H9 (cell line): ENCODE data around the gene CD52. TPM values are rescaled to one million over a fixed set of nuclear protein-coding genes. Genes with fewer than 3 reads are reported as not detected.
A peak's percentile ranks its signal among the peaks of the same experiment; 100 is the strongest.

ENCODE experiments used
- DNase-seq: peaks from one replicate; pipeline ENCODE4 v3.0.0-alpha.2; 2017
- H2AFZ ChIP-seq: one replicate; pipeline ENCODE4 v1.6.1; 2013; ENCODE audit warnings: mild to moderate bottlenecking, low read length, control low read depth, moderate library complexity
- H2AK5ac ChIP-seq: 2 replicates; pipeline ENCODE4 v1.6.1; 2013; ENCODE audit warnings: low read length, control low read depth, mixed read lengths; ENCODE audit not compliant: insufficient read length
- H2BK120ac ChIP-seq: one replicate; pipeline ENCODE4 v1.6.1; 2013; ENCODE audit warnings: low read depth, mild to moderate bottlenecking, low read length, control low read depth, inconsistent platforms; ENCODE audit not compliant: poor library complexity, severe bottlenecking
- H2BK12ac ChIP-seq: 2 replicates; pipeline ENCODE4 v1.6.1; 2013; ENCODE audit warnings: low read length, control low read depth, mixed read lengths, low read depth; ENCODE audit not compliant: insufficient read length
- H2BK15ac ChIP-seq: 2 replicates; pipeline ENCODE4 v1.6.1; 2013; ENCODE audit warnings: low read depth, low read length, control low read depth
- H2BK20ac ChIP-seq: one replicate; pipeline ENCODE4 v1.6.1; 2013; ENCODE audit warnings: low read depth, mild to moderate bottlenecking, low read length, control low read depth, inconsistent platforms; ENCODE audit not compliant: poor library complexity, severe bottlenecking
- H2BK5ac ChIP-seq: 2 replicates; pipeline ENCODE4 v1.6.1; 2013; ENCODE audit warnings: low read length, control low read depth, mixed read lengths; ENCODE audit not compliant: insufficient read length
- H3K14ac ChIP-seq: 2 replicates; pipeline ENCODE4 v1.6.1; 2013; ENCODE audit warnings: low read length, control low read depth; ENCODE audit not compliant: insufficient read depth
- H3K18ac ChIP-seq: 2 replicates; pipeline ENCODE4 v1.6.1; 2013; ENCODE audit warnings: low read depth, mild to moderate bottlenecking, mixed read lengths, low read length, control low read depth; ENCODE audit not compliant: insufficient read length
- H3K23ac ChIP-seq: 2 replicates; pipeline ENCODE4 v1.6.1; 2013; ENCODE audit warnings: low read length, control low read depth, mixed read lengths, low read depth; ENCODE audit not compliant: insufficient read length
- H3K23me2 ChIP-seq: 2 replicates; pipeline ENCODE4 v1.6.1; 2013; ENCODE audit warnings: low read depth, mild to moderate bottlenecking, mixed read lengths, low read length, control low read depth; ENCODE audit not compliant: insufficient read length, poor library complexity, severe bottlenecking
- H3K27ac ChIP-seq: 2 replicates; pipeline ENCODE4 v1.5.1; 2013; ENCODE audit warnings: low read length, control low read depth, mixed read lengths, low read depth; ENCODE audit not compliant: insufficient read length
- H3K27me3 ChIP-seq: 2 replicates; pipeline ENCODE4 v1.6.1; 2013; ENCODE audit warnings: low read length, control low read depth, inconsistent platforms; ENCODE audit not compliant: insufficient read depth
- H3K4ac ChIP-seq: 2 replicates; pipeline ENCODE4 v1.6.1; 2013; ENCODE audit warnings: low read depth, mild to moderate bottlenecking, control low read depth, inconsistent platforms, low read length, moderate library complexity
- H3K4me1 ChIP-seq: 2 replicates; pipeline ENCODE4 v1.6.1; 2013; ENCODE audit warnings: low read length, control low read depth, inconsistent platforms; ENCODE audit not compliant: insufficient read depth
- H3K4me2 ChIP-seq: 2 replicates; pipeline ENCODE4 v1.6.1; 2013; ENCODE audit warnings: low read length, control low read depth, mixed read lengths; ENCODE audit not compliant: insufficient read length, insufficient read depth
- H3K56ac ChIP-seq: 2 replicates; pipeline ENCODE4 v1.6.1; 2013; ENCODE audit warnings: low read depth, mild to moderate bottlenecking, mixed read lengths, low read length, control low read depth; ENCODE audit not compliant: insufficient read length
- H3K79me1 ChIP-seq: 2 replicates; pipeline ENCODE4 v1.6.1; 2013; ENCODE audit warnings: low read depth, mild to moderate bottlenecking, moderate library complexity, low read length, control low read depth, inconsistent platforms; ENCODE audit not compliant: insufficient read depth, poor library complexity, severe bottlenecking
- H3K79me2 ChIP-seq: 2 replicates; pipeline ENCODE4 v1.6.1; 2013; ENCODE audit warnings: low read length, control low read depth, inconsistent platforms; ENCODE audit not compliant: insufficient read depth
- H3K9ac ChIP-seq: 2 replicates; pipeline ENCODE4 v1.6.1; 2013; ENCODE audit warnings: low read length, control low read depth, mixed read lengths; ENCODE audit not compliant: insufficient read length; ENCODE audit errors: extremely low read depth
- H3K9me3 ChIP-seq: one replicate; pipeline ENCODE4 v1.6.1; 2013; ENCODE audit warnings: low read depth, low read length, inconsistent platforms; ENCODE audit not compliant: control insufficient read depth
- H3T11ph ChIP-seq: one replicate; pipeline ENCODE4 v1.6.1; 2013; ENCODE audit warnings: mild to moderate bottlenecking, low read length, control low read depth, inconsistent platforms
- H4K20me1 ChIP-seq: one replicate; pipeline ENCODE4 v1.6.1; 2013; ENCODE audit not compliant: control insufficient read depth, insufficient read length, insufficient read depth
- H4K5ac ChIP-seq: 2 replicates; pipeline ENCODE4 v1.6.1; 2013; ENCODE audit warnings: low read depth, mild to moderate bottlenecking, mixed read lengths, low read length, control low read depth; ENCODE audit not compliant: insufficient read length
- H4K8ac ChIP-seq: replicated peaks from 2 replicates; pipeline ENCODE4 v1.6.1; 2013; ENCODE audit warnings: low read length, control low read depth, mixed read lengths, low read depth; ENCODE audit not compliant: insufficient read length
- H4K91ac ChIP-seq: 2 replicates; pipeline ENCODE4 v1.6.1; 2013; ENCODE audit warnings: low read depth, mild to moderate bottlenecking, moderate library complexity, mixed read lengths, low read length, control low read depth; ENCODE audit not compliant: insufficient read length
- H3K27ac Mint-ChIP-seq, 3 experiments: 2 replicates in 2 of 3; 3 replicates in 1 of 3; pipeline ENCODE4 v1.8.0; 2020 to 2021; ENCODE audit warnings: mixed read lengths in 3 of 3, mild to moderate bottlenecking in 1 of 3, moderate library complexity in 1 of 3
- H3K27me3 Mint-ChIP-seq: 2 replicates; pipeline ENCODE4 v1.8.0; 2021; ENCODE audit warnings: low read depth, mild to moderate bottlenecking, moderate library complexity, mixed read lengths
- H3K36me3 Mint-ChIP-seq, 3 experiments: 2 replicates in 2 of 3; 3 replicates in 1 of 3; pipeline ENCODE4 v1.8.0; 2020 to 2021; ENCODE audit warnings: low read depth in 3 of 3, mixed read lengths in 3 of 3; ENCODE audit not compliant: insufficient read depth in 1 of 3
- H3K4me1 Mint-ChIP-seq, 2 experiments: 2 replicates each; pipeline ENCODE4 v1.8.0; 2020; ENCODE audit warnings: mixed read lengths in 2 of 2
- H3K4me3 Mint-ChIP-seq, 2 experiments: 2 replicates in 1 of 2; 3 replicates in 1 of 2; pipeline ENCODE4 v1.8.0; 2020 to 2021; ENCODE audit warnings: mild to moderate bottlenecking in 2 of 2, mixed read lengths in 2 of 2, moderate library complexity in 1 of 2
- H3K9me3 Mint-ChIP-seq, 2 experiments: 2 replicates in 1 of 2; 3 replicates in 1 of 2; pipeline ENCODE4 v1.8.0; 2020; ENCODE audit warnings: mild to moderate bottlenecking in 2 of 2, mixed read lengths in 2 of 2, moderate library complexity in 1 of 2
- CTCF ChIP-seq: fragments of 200-600 bp; sonication (generic); conservative IDR thresholded peaks from 3 replicates; pipeline ENCODE4 v1.8.0; 2021; ENCODE audit warnings: antibody characterized with exemption, mild to moderate bottlenecking
- WGBS: extraction: QIAGEN DNeasy Blood & Tissue Kit; methylation state at CpG from one replicate; pipeline ENCODE4 v1.1.7; 2013; ENCODE audit warnings: missing lambda C conversion rate, low lambda C conversion rate, mixed read lengths; ENCODE audit not compliant: insufficient read length; ENCODE audit errors: extremely low coverage; 5-methylcytosine and 5-hydroxymethylcytosine counted together
- total RNA-seq: library from RNA; stranded (reverse); gene quantifications from 2 replicates; pipeline ENCODE4 v1.2.1, GENCODE V29; 2021

Gene CD52
- total RNA-seq, 1 experiment from 2014 or later, result 4.1 TPM

DNA sequence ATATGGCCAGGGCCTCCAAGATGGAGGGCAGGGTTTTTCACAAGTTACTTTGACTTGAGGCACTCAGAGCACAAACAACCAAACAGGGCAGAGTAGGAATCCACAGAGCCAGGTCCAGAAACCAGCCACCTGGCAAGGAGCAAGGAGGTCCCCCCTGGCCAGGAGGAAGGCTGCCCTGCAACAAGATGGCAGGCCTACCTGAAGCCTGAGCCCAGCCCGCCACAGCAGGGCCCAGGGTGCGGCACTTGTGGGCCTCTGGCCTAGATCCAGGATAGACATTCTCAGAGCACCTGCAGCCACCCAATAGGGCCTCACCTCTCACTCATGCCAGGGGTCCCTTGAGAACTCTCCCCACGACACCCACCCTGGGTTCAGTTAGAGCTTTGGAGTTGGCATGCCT lies 26.3 kb upstream of the CD52 start:
- no peak overlapping the region for H2AFZ ChIP-seq
- peak overlapping the region; percentile 64 to 74 (median 70); a peak in 4 of 7 replicates for H3K27ac Mint-ChIP-seq

More for the DNA sequence above, 26.3 kb upstream of the CD52 start:
- no peak overlapping the region for H3K4me2 ChIP-seq
- Mint-ChIP-seq H3K36me3 (peaks cover 0 to 2% (median 0%) of the 10 kb centered on the region in 3 experiments; a peak in 1 of 7 replicates), H3K4me1 (peaks cover 21 to 31% of the 10 kb centered on the region in 2 experiments), H3K9me3 (no peaks in the 10 kb centered on the region), H3K27me3 (no peaks in the 10 kb centered on the region), H3K4me3 (no peak overlapping the region)
- H3K9ac ChIP-seq, result no peak overlapping the region
- no peaks in the 10 kb centered on the region for H3K9me3 ChIP-seq
- no peaks in the 10 kb centered on the region for H3K79me2 ChIP-seq
- no peaks in the 10 kb centered on the region for H3K27me3 ChIP-seq
- H2BK5ac ChIP-seq, result no peak overlapping the region
- peaks cover 3% of the 10 kb centered on the region; the same call in 1 of the 2 replicates for H3K4me1 ChIP-seq
- H2BK20ac ChIP-seq, result no peak overlapping the region
- no peak overlapping the region for H4K91ac ChIP-seq
- no peak overlapping the region for H3K56ac ChIP-seq
- no peak overlapping the region for H2BK120ac ChIP-seq
- H3K23ac ChIP-seq, result no peak overlapping the region
- H3K18ac ChIP-seq, result no peak overlapping the region
- H2BK15ac ChIP-seq, result no peak overlapping the region; the same call in 1 of the 2 replicates
- WGBS, result no CpG with 5 or more reads among the region's 3 CpGs
- no peak overlapping the region for H2BK12ac ChIP-seq
- no peaks in the 10 kb centered on the region for H3K23me2 ChIP-seq
- H3K79me1 ChIP-seq, result no peaks in the 10 kb centered on the region
- H3K27ac ChIP-seq, result no peak overlapping the region
- no peaks in the 10 kb centered on the region for H4K20me1 ChIP-seq
- H2AK5ac ChIP-seq, result no peak overlapping the region
- H3K4ac ChIP-seq, result no peak overlapping the region
- DNase-seq, result no peak
- no peak overlapping the region for H4K8ac ChIP-seq
- no peak overlapping the region for H4K5ac ChIP-seq
- H3T11ph ChIP-seq, result no peak overlapping the region
- no peak for TF ChIP-seq CTCF
- H3K14ac ChIP-seq, result no peak overlapping the region
